Loucy (cell line): ENCODE data around the gene GNB5.

Experiments used
- H2AFZ ChIP-seq: fragments of 200-600 bp; sonication (generic); 2 replicates; pipeline ENCODE4 v1.6.0; 2016; ENCODE audit warnings: antibody characterized with exemption, mild to moderate bottlenecking, low read length, moderate library complexity
- H3F3A ChIP-seq: fragments of 200-600 bp; 2 replicates; pipeline ENCODE4 v1.6.0; 2016; ENCODE audit warnings: antibody characterized with exemption, low read depth, mild to moderate bottlenecking
- H3K27me3 ChIP-seq: fragments of 200-600 bp; sonication (generic); 2 replicates; pipeline ENCODE4 v1.6.1; 2014; ENCODE audit warnings: low read length, mild to moderate bottlenecking; ENCODE audit not compliant: insufficient read depth, poor library complexity, severe bottlenecking
- H3K36me3 ChIP-seq: fragments of 200-600 bp; sonication (generic); 2 replicates; pipeline ENCODE4 v1.6.1; 2016; ENCODE audit warnings: low read length; ENCODE audit not compliant: insufficient read depth
- H3K4me1 ChIP-seq: fragments of 200-600 bp; sonication (generic); 2 replicates; pipeline ENCODE4 v1.5.1; 2014; ENCODE audit warnings: low read length, mild to moderate bottlenecking; ENCODE audit not compliant: insufficient read depth, poor library complexity, severe bottlenecking
- H3K4me2 ChIP-seq: fragments of 200-600 bp; sonication (generic); 2 replicates; pipeline ENCODE4 v1.6.0; 2014; ENCODE audit warnings: antibody characterized with exemption, low read length, low read depth, mild to moderate bottlenecking; ENCODE audit not compliant: poor library complexity, severe bottlenecking
- H3K4me3 ChIP-seq: fragments of 200-600 bp; sonication (generic); 2 replicates; pipeline ENCODE4 v1.5.1; 2014; ENCODE audit warnings: low read length, mild to moderate bottlenecking, mixed read lengths; ENCODE audit not compliant: poor library complexity, severe bottlenecking
- H3K79me2 ChIP-seq: fragments of 200-600 bp; sonication (generic); 2 replicates; pipeline ENCODE4 v1.6.1; 2014; ENCODE audit warnings: low read length; ENCODE audit not compliant: insufficient read depth
- H3K9ac ChIP-seq: fragments of 200-600 bp; sonication (generic); 2 replicates; pipeline ENCODE4 v1.6.0; 2014; ENCODE audit warnings: mild to moderate bottlenecking, low read depth, low read length, moderate library complexity; ENCODE audit not compliant: poor library complexity, severe bottlenecking
- H3K9me2 ChIP-seq: fragments of 200-600 bp; sonication (generic); replicated peaks from 2 replicates; pipeline ENCODE4 v1.6.1; 2016; ENCODE audit warnings: low read depth, low read length, mixed read lengths
- H3K9me3 ChIP-seq: fragments of 200-600 bp; sonication (generic); 2 replicates; pipeline ENCODE4 v1.6.1; 2014; ENCODE audit warnings: mild to moderate bottlenecking, antibody characterized with exemption, low read length, low read depth; ENCODE audit not compliant: insufficient read depth
- H4K20me1 ChIP-seq: fragments of 200-600 bp; sonication (generic); 2 replicates; pipeline ENCODE4 v1.6.0; 2014; ENCODE audit warnings: antibody characterized with exemption, low read length, mild to moderate bottlenecking; ENCODE audit not compliant: insufficient read depth, poor library complexity, severe bottlenecking
- EZH2phosphoT487 ChIP-seq: fragments of 200-600 bp; IDR thresholded peaks from 2 replicates; pipeline ENCODE4 v1.6.1; 2018; ENCODE audit warnings: antibody characterized with exemption, mild to moderate bottlenecking, moderate library complexity, borderline replicate concordance
- TF ChIP-seq, protein P1 (sequence below): fragments of 200-600 bp; sonication (generic); conservative IDR thresholded peaks from 2 replicates; pipeline ENCODE4 v1.5.1; 2014; ENCODE audit warnings: mild to moderate bottlenecking, antibody characterized with exemption, low read length

Gene GNB5

DNA sequence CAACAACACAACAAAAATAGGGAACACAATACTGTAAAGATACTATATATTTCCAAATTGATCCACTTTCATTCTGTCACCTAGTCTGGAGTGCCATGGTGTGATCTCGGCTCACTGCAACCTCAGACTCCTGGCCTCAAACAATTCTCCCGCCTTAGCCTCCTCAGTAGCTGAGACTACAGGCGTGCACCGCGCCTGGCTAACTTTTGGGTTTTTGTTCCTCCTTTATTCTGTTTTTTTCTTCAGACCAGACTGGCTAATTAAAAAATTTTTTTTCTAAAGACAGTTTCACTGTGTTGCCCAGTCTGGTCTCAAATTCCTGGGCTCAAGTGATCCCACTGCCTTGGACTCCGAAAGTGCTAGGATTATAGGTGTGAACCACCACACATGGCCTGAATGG lies 84.0 kb downstream of the GNB5 start:
- H3K27me3 ChIP-seq = no peaks in the 10 kb centered on the region
- no peaks in the 10 kb centered on the region for H3K36me3 ChIP-seq
- H3K4me1 ChIP-seq = no peaks in the 10 kb centered on the region
- no peaks in the 10 kb centered on the region for H3F3A ChIP-seq
- H3K4me2 ChIP-seq = no peak overlapping the region
- H3K79me2 ChIP-seq = no peaks in the 10 kb centered on the region
- no peaks in the 10 kb centered on the region for H3K9me2 ChIP-seq
- H4K20me1 ChIP-seq = no peaks in the 10 kb centered on the region
- no peak overlapping the region for H3K9ac ChIP-seq
- TF ChIP-seq, protein P1, sequence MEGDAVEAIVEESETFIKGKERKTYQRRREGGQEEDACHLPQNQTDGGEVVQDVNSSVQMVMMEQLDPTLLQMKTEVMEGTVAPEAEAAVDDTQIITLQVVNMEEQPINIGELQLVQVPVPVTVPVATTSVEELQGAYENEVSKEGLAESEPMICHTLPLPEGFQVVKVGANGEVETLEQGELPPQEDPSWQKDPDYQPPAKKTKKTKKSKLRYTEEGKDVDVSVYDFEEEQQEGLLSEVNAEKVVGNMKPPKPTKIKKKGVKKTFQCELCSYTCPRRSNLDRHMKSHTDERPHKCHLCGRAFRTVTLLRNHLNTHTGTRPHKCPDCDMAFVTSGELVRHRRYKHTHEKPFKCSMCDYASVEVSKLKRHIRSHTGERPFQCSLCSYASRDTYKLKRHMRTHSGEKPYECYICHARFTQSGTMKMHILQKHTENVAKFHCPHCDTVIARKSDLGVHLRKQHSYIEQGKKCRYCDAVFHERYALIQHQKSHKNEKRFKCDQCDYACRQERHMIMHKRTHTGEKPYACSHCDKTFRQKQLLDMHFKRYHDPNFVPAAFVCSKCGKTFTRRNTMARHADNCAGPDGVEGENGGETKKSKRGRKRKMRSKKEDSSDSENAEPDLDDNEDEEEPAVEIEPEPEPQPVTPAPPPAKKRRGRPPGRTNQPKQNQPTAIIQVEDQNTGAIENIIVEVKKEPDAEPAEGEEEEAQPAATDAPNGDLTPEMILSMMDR = no peak
- no peak for TF ChIP-seq EZH2phosphoT487
- no peak overlapping the region for H3K4me3 ChIP-seq
- no peaks in the 10 kb centered on the region for H3K9me3 ChIP-seq
- no peak overlapping the region for H2AFZ ChIP-seq

DNA sequence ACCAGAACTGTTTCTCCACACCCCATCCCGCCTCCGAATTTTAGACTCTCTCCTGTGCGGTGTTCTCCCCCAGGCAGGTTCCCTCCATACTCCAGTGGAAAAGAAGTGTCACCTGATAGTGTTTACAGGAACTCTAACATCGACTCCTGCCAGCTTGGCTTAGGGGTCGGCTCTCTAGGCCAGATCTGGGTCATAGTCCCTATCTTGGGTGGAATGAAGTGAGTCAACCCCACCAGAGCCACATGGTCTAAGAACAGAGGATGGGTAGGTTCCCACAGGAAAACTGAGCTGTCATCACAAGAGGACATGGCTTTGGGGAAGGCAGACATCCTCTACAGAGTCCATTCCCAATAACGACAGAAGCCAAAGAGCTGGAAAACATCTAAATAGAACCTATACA lies 84.6 kb downstream of the GNB5 start:
- Histone ChIP-seq H3K9ac (no peak overlapping the region), H3K4me2 (no peak overlapping the region), H3K9me3 (no peaks in the 10 kb centered on the region), H3K36me3 (no peaks in the 10 kb centered on the region), H3K27me3 (no peaks in the 10 kb centered on the region), H3K79me2 (no peaks in the 10 kb centered on the region), H4K20me1 (no peaks in the 10 kb centered on the region), H3K4me3 (no peak overlapping the region), H2AFZ (no peak overlapping the region), H3F3A (no peaks in the 10 kb centered on the region), H3K4me1 (no peaks in the 10 kb centered on the region), H3K9me2 (no peaks in the 10 kb centered on the region)
- TF ChIP-seq, protein P1 = no peak
- TF ChIP-seq EZH2phosphoT487 = no peak

DNA sequence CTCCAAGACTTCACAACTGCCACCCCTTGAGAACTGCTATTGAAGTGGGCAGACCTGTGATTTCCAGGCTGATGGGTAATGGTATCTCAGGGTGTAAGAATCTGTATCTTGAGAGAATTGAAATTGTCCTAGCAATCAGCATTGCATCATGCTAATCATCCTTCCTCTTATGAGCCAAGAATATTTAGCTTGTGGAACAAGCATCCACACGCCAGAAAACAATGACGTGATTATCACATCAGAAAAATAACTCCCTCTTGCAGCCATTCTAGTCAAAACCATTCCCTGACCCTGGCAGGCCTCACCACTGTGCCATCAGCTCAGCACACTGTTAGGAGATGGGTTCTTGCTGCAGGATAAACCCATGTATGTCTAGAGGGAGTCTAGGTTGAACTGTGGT lies 85.3 kb downstream of the GNB5 start:
- H2AFZ ChIP-seq = 0 out of 2 replicates have a peak overlapping the region, but pooled peaks have one; percentile 17
- no peaks in the 10 kb centered on the region for H3K4me1 ChIP-seq
- no peak overlapping the region for H3K4me3 ChIP-seq
- H3F3A ChIP-seq = no peaks in the 10 kb centered on the region
- no peaks in the 10 kb centered on the region for H3K36me3 ChIP-seq
- H3K9me2 ChIP-seq = no peaks in the 10 kb centered on the region
- H3K9ac ChIP-seq = no peak overlapping the region
- H3K79me2 ChIP-seq = no peaks in the 10 kb centered on the region
- no peaks in the 10 kb centered on the region for H3K27me3 ChIP-seq
- H4K20me1 ChIP-seq = no peaks in the 10 kb centered on the region
- no peak for TF ChIP-seq EZH2phosphoT487
- TF ChIP-seq, protein P1 = no peak
- H3K4me2 ChIP-seq = no peak overlapping the region
- no peaks in the 10 kb centered on the region for H3K9me3 ChIP-seq
